Breast epithelium (tissue), 4 donors: ENCODE measurements around the gene ESAM. TPM values are rescaled to one million over a fixed set of nuclear protein-coding genes. Genes with fewer than 3 reads are reported as not detected.

ENCODE experiments used
- DNase-seq, 2 donors: peaks; one replicate each; pipeline ENCODE4 v3.0.0-alpha.2; 2019; ENCODE audit warnings: low spot score in 2 of 2
- H3K27ac ChIP-seq, 2 donors: fragments of 200-600 bp; sonication (generic) in 1 of 2; one replicate each; pipeline ENCODE4 v1.5.1; 2016 to 2019; ENCODE audit warnings: mild to moderate bottlenecking in 1 of 2
- H3K27me3 ChIP-seq, 2 donors: fragments of 200-600 bp; sonication (generic) in 1 of 2; one replicate each; pipeline versions ENCODE4 v1.5.1 to v1.6.0; 2017 to 2019; ENCODE audit warnings: control low read depth in 1 of 2, mild to moderate bottlenecking in 1 of 2
- H3K36me3 ChIP-seq: fragments of 200-600 bp; one replicate; pipeline ENCODE4 v1.5.1; 2019
- H3K4me1 ChIP-seq, 2 donors: fragments of 200-600 bp; sonication (generic); one replicate each; pipeline ENCODE4 v1.5.1; 2016 to 2019; ENCODE audit warnings: control low read depth in 1 of 2
- H3K4me3 ChIP-seq, 3 donors: fragments of 200-600 bp; sonication (generic); 1 replicate in 2 of 3; 2 replicates in 1 of 3; pipeline ENCODE4 v1.5.1; 2016 to 2019; ENCODE audit warnings: mild to moderate bottlenecking in 3 of 3, moderate library complexity in 2 of 3
- H3K9me3 ChIP-seq, 2 donors: fragments of 200-600 bp; sonication (generic) in 1 of 2; one replicate each; pipeline ENCODE4 v1.5.1; 2016 to 2019; ENCODE audit warnings: control low read depth in 1 of 2
- CTCF ChIP-seq, 3 donors: fragments of 450-650 bp; IDR thresholded peaks; one replicate each; pipeline ENCODE4 v1.5.1; 2016 to 2017; ENCODE audit warnings: antibody characterized with exemption in 3 of 3, mild to moderate bottlenecking in 3 of 3, moderate library complexity in 3 of 3
- POLR2A ChIP-seq: fragments of 450-650 bp; IDR thresholded peaks from one replicate; pipeline ENCODE4 v1.6.1; 2016; ENCODE audit warnings: antibody characterized with exemption, mild to moderate bottlenecking, moderate library complexity
- POLR2AphosphoS5 ChIP-seq, 3 donors: sonication (generic); formaldehyde crosslinking; IDR thresholded peaks; one replicate each; pipeline ENCODE4 v1.6.1; 2017; ENCODE audit warnings: antibody characterized with exemption in 3 of 3
- intact Hi-C: fragments of 100-400 bp; cut with DNase I; formaldehyde crosslinking; loops from one replicate; pipeline ENCODE4 v1.15.1; 2023; ENCODE audit warnings: low total_unique reads
- total RNA-seq, 3 donors: library from RNA; depleted of rRNA; stranded (reverse); fragments of >200 nt; gene quantifications; one replicate each; pipeline ENCODE4 v1.1.0, GENCODE V29; 2016

Gene ESAM
- total RNA-seq, 3 donors from 2014 or later: 11.6 to 38.7 (median 19.8) TPM

GRCh38 chr11:124732230-124732629 is 29.9 kb downstream of the ESAM start:
- no peaks in the 10 kb centered on the region for H3K27me3 ChIP-seq
- no peak for DNase-seq
- no peak overlapping the region for H3K4me3 ChIP-seq
- no peak overlapping the region for H3K27ac ChIP-seq
- intact Hi-C loops: no loop called here
- no peaks in the 10 kb centered on the region for H3K4me1 ChIP-seq
- no peaks in the 10 kb centered on the region for H3K36me3 ChIP-seq
- TF ChIP-seq POLR2AphosphoS5 (IDR thresholded peaks at IDR 0.05) (no peak), POLR2A (no peak), CTCF (IDR thresholded peaks at IDR 0.05) (no peak)
- H3K9me3 ChIP-seq: no peaks in the 10 kb centered on the region

GRCh38 chr11:124729571-124729970 is 32.5 kb downstream of the ESAM start:
- intact Hi-C loops: no loop called here
- TF ChIP-seq POLR2A: no peak
- no peak for TF ChIP-seq POLR2AphosphoS5 (IDR thresholded peaks at IDR 0.05)
- no peak for TF ChIP-seq CTCF (IDR thresholded peaks at IDR 0.05)
- Histone ChIP-seq H3K36me3 (no peaks in the 10 kb centered on the region), H3K27ac (no peak overlapping the region), H3K27me3 (no peaks in the 10 kb centered on the region), H3K4me3 (no peak overlapping the region), H3K9me3 (no peaks in the 10 kb centered on the region), H3K4me1 (no peaks in the 10 kb centered on the region)
- DNase-seq: no peak

- no peak overlapping the region for H3K27ac ChIP-seq
- DNase-seq: no peak
Measured at GRCh38 chr11:124728134-124728533, 34.0 kb downstream of the ESAM start.

GRCh38 chr11:124727474-124727873 is 34.6 kb downstream of the ESAM start:
- H3K4me3 ChIP-seq: no peak overlapping the region
- no peaks in the 10 kb centered on the region for H3K4me1 ChIP-seq
- no peaks in the 10 kb centered on the region for H3K9me3 ChIP-seq
- H3K36me3 ChIP-seq: no peaks in the 10 kb centered on the region
- intact Hi-C loops: no loop called here
- no peak for TF ChIP-seq POLR2AphosphoS5 (IDR thresholded peaks at IDR 0.05)
- H3K27me3 ChIP-seq: peaks cover 0 to under 1% of the 10 kb centered on the region in 2 donors
- no peak for DNase-seq
- no peak overlapping the region for H3K27ac ChIP-seq

More at GRCh38 chr11:124728134-124728533, 34.0 kb downstream of the ESAM start:
- Histone ChIP-seq H3K4me1 (no peaks in the 10 kb centered on the region), H3K36me3 (no peaks in the 10 kb centered on the region), H3K4me3 (no peak overlapping the region), H3K27me3 (no peaks in the 10 kb centered on the region), H3K9me3 (no peaks in the 10 kb centered on the region)
- intact Hi-C loops: no loop called here
- TF ChIP-seq CTCF (IDR thresholded peaks at IDR 0.05) (no peak), POLR2AphosphoS5 (IDR thresholded peaks at IDR 0.05) (no peak), POLR2A (no peak)

GRCh38 chr11:124725719-124726105 is 36.4 kb downstream of the ESAM start:
- intact Hi-C loops: no loop called here
- no peak for TF ChIP-seq CTCF (IDR thresholded peaks at IDR 0.05)
- no peak for TF ChIP-seq POLR2A
- no peak for TF ChIP-seq POLR2AphosphoS5 (IDR thresholded peaks at IDR 0.05)
- Histone ChIP-seq H3K4me3 (no peak overlapping the region), H3K27me3 (peaks cover 0 to 16% of the 10 kb centered on the region in 2 donors), H3K9me3 (no peaks in the 10 kb centered on the region), H3K4me1 (no peaks in the 10 kb centered on the region), H3K36me3 (no peaks in the 10 kb centered on the region), H3K27ac (no peak overlapping the region)
- DNase-seq: no peak
